ENCODE measurements around the gene SLC12A4. TPM values are rescaled to one million over a fixed set of nuclear protein-coding genes. Genes with fewer than 3 reads are reported as not detected.

The SLC12A4 gene
- total and polyA plus RNA-seq, 2 of the 13 experiments (the other 11 are each of a cell fraction or from before 2014, with no cell fraction given): 65.1 to 84.3 TPM

GRCh38 chr16:67942200-67942509 is 26.3 kb downstream of the SLC12A4 start (continued):
- TF ChIP-seq, protein P1, sequence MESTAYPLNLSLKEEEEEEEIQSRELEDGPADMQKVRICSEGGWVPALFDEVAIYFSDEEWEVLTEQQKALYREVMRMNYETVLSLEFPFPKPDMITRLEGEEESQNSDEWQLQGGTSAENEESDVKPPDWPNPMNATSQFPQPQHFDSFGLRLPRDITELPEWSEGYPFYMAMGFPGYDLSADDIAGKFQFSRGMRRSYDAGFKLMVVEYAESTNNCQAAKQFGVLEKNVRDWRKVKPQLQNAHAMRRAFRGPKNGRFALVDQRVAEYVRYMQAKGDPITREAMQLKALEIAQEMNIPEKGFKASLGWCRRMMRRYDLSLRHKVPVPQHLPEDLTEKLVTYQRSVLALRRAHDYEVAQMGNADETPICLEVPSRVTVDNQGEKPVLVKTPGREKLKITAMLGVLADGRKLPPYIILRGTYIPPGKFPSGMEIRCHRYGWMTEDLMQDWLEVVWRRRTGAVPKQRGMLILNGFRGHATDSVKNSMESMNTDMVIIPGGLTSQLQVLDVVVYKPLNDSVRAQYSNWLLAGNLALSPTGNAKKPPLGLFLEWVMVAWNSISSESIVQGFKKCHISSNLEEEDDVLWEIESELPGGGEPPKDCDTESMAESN (CRISPR knock-in tag; conservative IDR thresholded peaks at IDR 0.05): peak; percentile 29; the same call in 1 of the 2 replicates
- TF ChIP-seq ISL2 (CRISPR knock-in tag; IDR thresholded peaks at IDR 0.05): no peak
- 0 out of 2 replicates have a peak, but pooled peaks have one; percentile 20 for TF ChIP-seq CHCHD3 (CRISPR knock-in tag; IDR thresholded peaks at IDR 0.05)
- peak; percentile 21; the same call in 1 of the 2 replicates for TF ChIP-seq SMC3 (IDR thresholded peaks at IDR 0.05; ENCODE audit: low read length)
- TF ChIP-seq, protein P2, sequence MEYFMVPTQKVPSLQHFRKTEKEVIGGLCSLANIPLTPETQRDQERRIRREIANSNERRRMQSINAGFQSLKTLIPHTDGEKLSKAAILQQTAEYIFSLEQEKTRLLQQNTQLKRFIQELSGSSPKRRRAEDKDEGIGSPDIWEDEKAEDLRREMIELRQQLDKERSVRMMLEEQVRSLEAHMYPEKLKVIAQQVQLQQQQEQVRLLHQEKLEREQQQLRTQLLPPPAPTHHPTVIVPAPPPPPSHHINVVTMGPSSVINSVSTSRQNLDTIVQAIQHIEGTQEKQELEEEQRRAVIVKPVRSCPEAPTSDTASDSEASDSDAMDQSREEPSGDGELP (IDR thresholded peaks at IDR 0.05; ENCODE audit: borderline replicate concordance, low read depth): no peak
- peak; percentile 30; the same call in 1 of the 2 replicates for TF ChIP-seq ZNF317 (CRISPR knock-in tag; IDR thresholded peaks at IDR 0.05)
- TF ChIP-seq, protein P3, sequence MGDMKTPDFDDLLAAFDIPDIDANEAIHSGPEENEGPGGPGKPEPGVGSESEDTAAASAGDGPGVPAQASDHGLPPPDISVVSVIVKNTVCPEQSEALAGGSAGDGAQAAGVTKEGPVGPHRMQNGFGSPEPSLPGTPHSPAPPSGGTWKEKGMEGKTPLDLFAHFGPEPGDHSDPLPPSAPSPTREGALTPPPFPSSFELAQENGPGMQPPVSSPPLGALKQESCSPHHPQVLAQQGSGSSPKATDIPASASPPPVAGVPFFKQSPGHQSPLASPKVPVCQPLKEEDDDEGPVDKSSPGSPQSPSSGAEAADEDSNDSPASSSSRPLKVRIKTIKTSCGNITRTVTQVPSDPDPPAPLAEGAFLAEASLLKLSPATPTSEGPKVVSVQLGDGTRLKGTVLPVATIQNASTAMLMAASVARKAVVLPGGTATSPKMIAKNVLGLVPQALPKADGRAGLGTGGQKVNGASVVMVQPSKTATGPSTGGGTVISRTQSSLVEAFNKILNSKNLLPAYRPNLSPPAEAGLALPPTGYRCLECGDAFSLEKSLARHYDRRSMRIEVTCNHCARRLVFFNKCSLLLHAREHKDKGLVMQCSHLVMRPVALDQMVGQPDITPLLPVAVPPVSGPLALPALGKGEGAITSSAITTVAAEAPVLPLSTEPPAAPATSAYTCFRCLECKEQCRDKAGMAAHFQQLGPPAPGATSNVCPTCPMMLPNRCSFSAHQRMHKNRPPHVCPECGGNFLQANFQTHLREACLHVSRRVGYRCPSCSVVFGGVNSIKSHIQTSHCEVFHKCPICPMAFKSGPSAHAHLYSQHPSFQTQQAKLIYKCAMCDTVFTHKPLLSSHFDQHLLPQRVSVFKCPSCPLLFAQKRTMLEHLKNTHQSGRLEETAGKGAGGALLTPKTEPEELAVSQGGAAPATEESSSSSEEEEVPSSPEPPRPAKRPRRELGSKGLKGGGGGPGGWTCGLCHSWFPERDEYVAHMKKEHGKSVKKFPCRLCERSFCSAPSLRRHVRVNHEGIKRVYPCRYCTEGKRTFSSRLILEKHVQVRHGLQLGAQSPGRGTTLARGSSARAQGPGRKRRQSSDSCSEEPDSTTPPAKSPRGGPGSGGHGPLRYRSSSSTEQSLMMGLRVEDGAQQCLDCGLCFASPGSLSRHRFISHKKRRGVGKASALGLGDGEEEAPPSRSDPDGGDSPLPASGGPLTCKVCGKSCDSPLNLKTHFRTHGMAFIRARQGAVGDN (CRISPR knock-in tag; IDR thresholded peaks at IDR 0.05): peak; percentile 75
- no peak for TF ChIP-seq ZNF670 (CRISPR knock-in tag; IDR thresholded peaks at IDR 0.05; ENCODE audit: borderline replicate concordance)
- TF ChIP-seq, protein P4, sequence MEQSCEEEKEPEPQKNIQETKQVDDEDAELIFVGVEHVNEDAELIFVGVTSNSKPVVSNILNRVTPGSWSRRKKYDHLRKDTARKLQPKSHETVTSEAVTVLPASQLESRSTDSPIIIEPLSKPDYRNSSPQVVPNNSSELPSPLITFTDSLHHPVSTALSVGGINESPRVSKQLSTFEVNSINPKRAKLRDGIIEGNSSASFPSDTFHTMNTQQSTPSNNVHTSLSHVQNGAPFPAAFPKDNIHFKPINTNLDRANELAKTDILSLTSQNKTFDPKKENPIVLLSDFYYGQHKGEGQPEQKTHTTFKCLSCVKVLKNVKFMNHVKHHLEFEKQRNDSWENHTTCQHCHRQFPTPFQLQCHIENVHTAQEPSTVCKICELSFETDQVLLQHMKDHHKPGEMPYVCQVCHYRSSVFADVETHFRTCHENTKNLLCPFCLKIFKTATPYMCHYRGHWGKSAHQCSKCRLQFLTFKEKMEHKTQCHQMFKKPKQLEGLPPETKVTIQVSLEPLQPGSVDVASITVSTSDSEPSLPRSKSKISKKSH (CRISPR knock-in tag; IDR thresholded peaks at IDR 0.05; ENCODE audit: borderline replicate concordance): 0 out of 2 replicates have a peak, but pooled peaks have one; percentile 13
- no peak for TF ChIP-seq KDM5A (IDR thresholded peaks at IDR 0.05; ENCODE audit: borderline replicate concordance, low read length)
- TF ChIP-seq U2AF1 (optimal IDR thresholded peaks at IDR 0.05; ENCODE audit: low read depth, low read length): no peak
- no peak for TF ChIP-seq ARHGAP35 (CRISPR knock-in tag; IDR thresholded peaks at IDR 0.05; ENCODE audit: borderline replicate concordance)
- TF ChIP-seq KDM5B (CRISPR knock-in tag; IDR thresholded peaks at IDR 0.05; ENCODE audit: borderline replicate concordance): 0 out of 2 replicates have a peak, but pooled peaks have one; percentile 10
- TF ChIP-seq E2F1 (CRISPR knock-in tag; IDR thresholded peaks at IDR 0.05): no peak
- no peak for TF ChIP-seq GTF3A (CRISPR knock-in tag; conservative IDR thresholded peaks at IDR 0.05)
- no peak for TF ChIP-seq SIX4 (CRISPR knock-in tag; IDR thresholded peaks at IDR 0.05)
- no peak for TF ChIP-seq ZNF878 (CRISPR knock-in tag; IDR thresholded peaks at IDR 0.05)
- TF ChIP-seq, protein P5, sequence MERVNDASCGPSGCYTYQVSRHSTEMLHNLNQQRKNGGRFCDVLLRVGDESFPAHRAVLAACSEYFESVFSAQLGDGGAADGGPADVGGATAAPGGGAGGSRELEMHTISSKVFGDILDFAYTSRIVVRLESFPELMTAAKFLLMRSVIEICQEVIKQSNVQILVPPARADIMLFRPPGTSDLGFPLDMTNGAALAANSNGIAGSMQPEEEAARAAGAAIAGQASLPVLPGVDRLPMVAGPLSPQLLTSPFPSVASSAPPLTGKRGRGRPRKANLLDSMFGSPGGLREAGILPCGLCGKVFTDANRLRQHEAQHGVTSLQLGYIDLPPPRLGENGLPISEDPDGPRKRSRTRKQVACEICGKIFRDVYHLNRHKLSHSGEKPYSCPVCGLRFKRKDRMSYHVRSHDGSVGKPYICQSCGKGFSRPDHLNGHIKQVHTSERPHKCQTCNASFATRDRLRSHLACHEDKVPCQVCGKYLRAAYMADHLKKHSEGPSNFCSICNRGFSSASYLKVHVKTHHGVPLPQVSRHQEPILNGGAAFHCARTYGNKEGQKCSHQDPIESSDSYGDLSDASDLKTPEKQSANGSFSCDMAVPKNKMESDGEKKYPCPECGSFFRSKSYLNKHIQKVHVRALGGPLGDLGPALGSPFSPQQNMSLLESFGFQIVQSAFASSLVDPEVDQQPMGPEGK (CRISPR knock-in tag; IDR thresholded peaks at IDR 0.05): peak; percentile 67
